Skin epidermis (tissue), 12 donors: ENCODE data around the gene TMEM182.

ENCODE experiments used
- H3K27ac ChIP-seq, 21 experiments: fragments of 200-600 bp; sonication (generic) in 11 of 21; one replicate each; pipeline ENCODE4 v1.5.0; 2020; ENCODE audit warnings: mild to moderate bottlenecking in 3 of 21, inconsistent platforms in 2 of 21, moderate library complexity in 2 of 21
- H3K4me3 ChIP-seq, 7 experiments: fragments of 200-600 bp; sonication (generic) in 2 of 7; one replicate each; pipeline ENCODE4 v1.5.0; 2020; ENCODE audit warnings: inconsistent platforms in 2 of 7, mild to moderate bottlenecking in 2 of 7, moderate library complexity in 1 of 7

TMEM182 gene

DNA sequence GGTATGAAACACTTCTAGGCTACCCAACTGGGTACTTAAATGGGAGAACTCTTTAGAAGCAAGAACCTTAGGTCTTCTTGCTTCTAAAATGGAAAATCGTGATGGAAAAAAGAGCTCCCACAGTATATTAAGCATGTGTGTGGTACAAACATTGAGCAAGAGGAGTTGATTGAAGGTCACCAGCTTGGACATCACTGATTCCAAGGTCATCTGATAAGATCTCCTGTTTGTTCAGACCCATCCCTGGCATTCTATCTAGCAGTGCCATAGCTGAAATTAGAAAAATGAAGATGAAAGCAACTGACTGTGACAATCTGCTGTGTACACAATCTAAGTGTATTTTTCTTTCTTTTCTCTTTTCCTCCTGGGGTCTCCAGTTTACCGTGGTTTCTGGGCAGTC lies 35.7 kb downstream of the TMEM182 start:
- Histone ChIP-seq H3K27ac (no peak overlapping the region), H3K4me3 (no peak overlapping the region)

DNA sequence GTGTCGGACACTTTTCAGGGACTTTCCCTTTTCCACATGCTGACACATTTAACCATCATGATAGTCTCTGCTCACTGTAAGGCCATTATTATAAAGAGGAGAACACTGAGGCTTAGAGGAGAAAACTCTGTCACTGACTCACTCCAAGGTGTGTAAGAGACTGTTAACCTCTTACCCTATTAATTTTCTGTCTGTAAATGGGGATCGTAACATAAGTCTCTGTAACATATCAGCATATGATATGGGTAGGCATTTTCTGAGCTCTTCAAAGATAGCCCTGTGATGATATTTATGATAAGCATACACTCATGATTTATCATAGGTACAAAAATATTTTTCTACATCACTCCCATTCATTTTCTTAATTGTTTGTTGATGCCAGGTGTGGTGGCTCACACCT lies 36.4 kb downstream of the TMEM182 start:
- H3K4me3 ChIP-seq, result no peak overlapping the region
- no peak overlapping the region for H3K27ac ChIP-seq

DNA sequence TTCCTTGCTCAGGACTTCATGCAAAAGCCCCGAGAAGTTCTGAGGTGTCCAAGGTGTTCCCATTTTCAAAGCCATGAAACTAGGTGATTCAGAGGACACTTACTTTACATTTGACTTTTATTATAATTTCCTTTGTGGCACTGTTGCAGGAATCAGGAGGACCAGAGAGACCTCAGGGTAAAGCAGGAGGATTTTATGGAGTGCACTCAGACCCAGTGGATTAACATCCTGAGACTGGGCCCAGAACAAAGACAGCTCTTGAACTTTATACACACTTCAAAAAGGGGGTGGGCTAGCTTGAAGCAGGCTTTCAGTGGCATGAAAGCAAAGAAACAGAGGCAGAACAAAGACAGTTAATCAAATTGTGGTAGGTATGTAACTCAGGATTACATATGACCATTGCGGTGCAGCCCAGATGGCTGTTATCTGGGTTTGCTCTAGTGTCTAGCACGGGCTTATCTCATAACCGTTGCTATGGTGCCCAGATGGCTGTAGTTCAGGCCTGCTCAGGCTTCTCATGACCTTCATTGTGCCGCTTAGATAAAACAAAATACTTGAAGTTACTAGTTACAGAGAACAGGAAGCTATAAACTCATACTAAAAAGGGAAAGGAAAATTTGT lies 39.4 kb downstream of the TMEM182 start:
- Histone ChIP-seq H3K4me3 (no peak overlapping the region), H3K27ac (no peak overlapping the region)

DNA sequence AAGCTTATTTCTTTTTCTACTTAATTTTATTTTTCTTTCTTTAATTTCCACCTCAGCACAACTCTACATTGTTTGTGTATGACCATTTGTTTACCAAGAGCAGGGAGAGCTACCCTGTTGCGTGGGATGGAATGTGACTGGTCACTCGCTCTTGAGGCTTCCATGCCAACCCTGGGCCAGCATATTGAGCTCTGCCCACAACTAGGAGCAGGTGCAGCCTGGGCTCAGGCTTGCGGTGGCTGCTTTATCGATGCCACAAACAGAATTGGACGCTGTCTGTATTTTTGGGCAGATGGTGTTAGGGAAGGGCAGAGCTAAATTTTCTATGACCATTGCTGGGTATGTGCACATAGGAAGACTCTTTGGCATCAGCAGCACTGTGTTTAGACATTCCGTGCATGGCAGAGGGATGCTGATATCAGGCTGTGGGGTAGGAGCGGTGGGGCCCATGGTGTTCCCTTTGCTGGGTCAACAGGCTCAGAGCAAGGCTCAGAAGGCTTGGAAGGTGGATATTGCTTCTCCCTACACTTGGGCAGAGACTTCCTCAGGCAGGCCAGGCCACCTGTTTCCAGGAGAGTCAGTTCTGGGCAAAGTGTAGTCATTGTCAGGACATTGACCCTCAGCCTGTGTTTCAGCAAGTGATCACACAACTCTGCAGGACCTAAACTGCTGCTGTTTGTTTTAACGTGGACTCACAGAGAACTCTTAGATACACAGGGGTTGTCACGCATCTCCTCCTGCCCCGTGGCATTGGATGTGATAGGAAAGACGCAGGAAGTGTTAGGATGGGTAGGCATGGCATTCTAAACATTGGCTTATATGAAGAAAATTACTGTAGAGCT lies 40.2 kb downstream of the TMEM182 start:
- no peak overlapping the region for H3K4me3 ChIP-seq
- H3K27ac ChIP-seq, result no peak overlapping the region

DNA sequence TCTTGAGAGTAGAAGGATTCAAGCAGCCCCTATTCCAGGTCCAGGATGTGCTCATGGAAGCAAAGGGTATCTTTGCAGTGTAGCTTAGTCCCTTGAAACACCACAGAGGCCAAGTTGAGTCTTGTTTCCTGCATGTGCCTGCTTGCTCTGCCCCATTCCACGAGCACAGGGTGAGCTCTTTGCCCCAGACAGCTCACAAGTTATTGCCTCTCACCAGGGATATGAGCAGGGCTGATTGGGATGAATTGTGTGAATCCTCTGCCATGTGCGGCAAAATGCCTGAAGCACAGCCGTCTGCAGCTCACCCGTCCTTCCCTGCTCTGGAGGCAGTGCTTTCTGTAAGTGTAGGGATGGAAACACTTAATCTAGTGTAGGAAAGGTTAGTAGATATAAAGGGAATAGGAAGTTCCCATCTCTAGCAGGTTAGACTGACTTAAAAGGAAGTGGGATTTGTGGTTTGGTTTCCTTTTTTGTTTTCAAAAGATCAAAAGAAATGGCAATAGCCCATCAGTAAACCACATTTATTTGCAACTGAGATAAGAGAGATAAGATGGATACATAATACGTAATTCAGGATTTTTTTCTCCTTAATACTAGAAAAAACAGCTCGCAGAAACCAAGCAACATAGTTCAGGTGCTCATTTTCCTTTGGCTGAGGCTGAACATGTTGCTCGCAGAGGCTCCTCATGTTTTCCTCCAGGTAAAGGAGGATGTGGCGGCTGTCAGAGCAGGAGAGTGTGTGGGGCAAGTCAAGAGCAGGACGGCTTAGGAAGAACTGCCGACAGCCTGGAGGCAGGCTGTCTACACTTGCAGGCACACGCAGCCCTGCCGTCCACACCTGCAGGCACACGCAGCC lies 41.4 kb downstream of the TMEM182 start:
- no peak overlapping the region for H3K4me3 ChIP-seq
- H3K27ac ChIP-seq, result no peak overlapping the region

DNA sequence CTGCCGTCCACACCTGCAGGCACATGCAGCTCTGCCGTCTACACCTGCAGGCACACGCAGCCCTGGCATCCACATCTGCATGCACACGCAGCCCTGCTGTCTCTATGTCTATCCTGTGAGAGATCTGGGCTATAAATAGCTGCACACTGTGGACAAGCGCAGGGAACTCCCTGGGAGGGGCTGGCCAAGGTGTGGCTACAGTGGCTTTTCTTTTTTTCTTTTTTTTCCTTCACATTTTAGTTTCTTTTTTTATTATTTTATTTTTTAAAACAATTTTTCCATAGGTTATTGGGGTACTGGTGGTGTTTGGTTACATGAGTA lies 42.0 kb downstream of the TMEM182 start:
- Histone ChIP-seq H3K27ac (no peak overlapping the region), H3K4me3 (no peak overlapping the region)

DNA sequence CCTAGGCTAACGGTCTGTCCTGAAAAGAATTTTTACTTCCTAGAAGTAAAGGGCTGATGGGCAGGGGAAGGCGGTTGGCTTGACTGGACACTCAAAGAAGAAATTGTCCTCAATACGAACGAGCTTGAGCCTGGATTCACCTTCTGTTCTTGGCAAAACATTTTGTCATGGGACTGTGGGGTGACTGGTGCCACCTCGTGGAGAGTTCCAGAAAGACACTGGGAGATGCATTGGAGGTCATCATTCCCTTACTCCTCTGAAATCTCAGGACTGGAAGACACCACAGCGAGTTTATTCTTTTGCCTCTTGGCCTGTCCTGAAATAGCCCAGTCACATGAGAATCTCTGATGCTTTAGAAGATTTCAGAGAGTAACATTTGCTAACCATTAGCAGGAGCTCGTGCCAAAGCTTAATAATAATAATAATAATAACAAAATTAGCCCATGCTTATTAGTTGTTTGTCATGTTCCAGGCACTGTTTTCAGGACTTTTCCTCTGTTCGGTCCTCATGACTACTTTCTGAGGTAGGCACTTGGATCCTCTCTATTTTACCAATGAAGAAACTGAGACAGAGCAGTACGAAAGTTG lies 44.5 kb downstream of the TMEM182 start:
- H3K27ac ChIP-seq, result no peak overlapping the region
- H3K4me3 ChIP-seq, result no peak overlapping the region

DNA sequence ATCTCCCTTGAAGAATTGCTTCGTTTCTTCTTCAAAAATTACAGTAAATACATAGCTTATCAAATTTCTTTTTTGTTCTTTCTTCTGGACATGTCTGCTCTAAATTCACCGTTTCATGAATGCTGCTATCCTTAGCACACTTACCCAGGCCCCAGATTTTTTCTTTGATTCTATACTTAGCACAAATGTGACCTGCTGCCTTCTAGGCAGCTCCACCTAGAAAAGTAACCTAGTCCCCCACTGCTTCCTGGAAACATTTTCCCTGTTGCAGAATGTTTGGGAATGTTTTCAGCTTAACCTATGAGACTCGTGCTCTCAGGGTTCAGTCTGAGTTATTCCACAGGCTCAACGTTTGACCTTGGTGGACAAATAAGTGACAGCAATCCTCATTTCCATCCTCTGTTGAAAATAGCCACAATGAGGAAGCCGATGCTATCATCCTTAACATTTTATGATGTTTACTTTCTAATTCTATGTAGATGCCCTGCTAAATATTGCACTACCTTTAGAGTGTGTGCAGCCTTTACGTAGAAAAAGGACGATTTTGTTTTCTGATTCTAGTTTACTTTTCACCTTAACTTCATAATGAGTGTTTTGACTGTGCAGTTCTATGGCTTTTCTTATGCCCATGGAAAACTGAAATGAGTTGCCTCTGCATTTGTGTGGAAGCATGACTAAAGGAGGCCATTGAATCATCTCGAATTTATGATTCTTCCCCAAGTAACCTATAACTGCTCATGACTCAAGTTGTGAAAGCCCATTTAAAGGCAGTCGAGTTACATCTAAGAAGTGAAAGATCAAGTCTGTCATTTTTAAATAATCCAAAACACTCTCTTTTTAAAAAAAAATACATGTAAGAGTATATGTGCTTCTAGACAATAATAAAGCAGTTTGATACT lies 47.7 kb downstream of the TMEM182 start:
- no peak overlapping the region for H3K4me3 ChIP-seq
- no peak overlapping the region for H3K27ac ChIP-seq

DNA sequence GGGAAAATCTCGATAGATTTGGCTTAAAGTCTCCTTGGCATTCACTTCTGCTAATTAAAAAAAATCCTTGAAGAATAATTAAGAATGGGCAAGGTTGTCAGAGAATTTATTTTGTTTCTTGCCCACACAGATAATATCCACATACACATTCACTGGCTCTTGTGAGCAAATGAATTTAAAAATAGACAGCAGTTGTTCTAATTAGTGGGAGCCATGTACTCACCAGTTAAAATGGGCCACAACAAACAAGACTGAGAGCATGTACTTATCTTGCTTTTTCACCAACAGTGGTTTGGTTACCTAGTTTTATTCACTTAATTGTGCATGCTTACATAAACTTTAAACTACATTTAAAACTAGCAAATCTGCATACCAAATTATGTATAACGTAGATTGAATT lies 53.5 kb downstream of the TMEM182 start:
- Histone ChIP-seq H3K27ac (no peak overlapping the region), H3K4me3 (no peak overlapping the region)

DNA sequence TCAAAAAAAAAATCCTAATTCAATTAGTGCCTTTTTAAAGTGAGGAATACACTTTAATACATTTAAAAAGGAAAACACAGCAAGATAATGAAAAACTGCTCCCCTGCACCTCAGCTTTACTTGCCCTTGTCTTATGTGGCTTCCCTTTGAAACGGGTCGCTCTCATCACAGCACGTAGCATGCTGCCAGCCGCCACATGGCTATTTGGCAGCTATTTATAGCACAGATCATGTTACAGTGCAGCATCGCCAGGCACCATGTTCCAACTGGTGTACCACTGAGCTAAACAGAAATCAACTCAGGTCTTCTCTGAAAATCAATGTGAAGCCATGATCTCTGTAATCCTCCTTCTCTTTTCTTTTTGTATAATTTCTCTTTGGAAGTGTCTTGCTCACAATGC lies 65.1 kb downstream of the TMEM182 start:
- no peak overlapping the region for H3K4me3 ChIP-seq
- no peak overlapping the region for H3K27ac ChIP-seq

DNA sequence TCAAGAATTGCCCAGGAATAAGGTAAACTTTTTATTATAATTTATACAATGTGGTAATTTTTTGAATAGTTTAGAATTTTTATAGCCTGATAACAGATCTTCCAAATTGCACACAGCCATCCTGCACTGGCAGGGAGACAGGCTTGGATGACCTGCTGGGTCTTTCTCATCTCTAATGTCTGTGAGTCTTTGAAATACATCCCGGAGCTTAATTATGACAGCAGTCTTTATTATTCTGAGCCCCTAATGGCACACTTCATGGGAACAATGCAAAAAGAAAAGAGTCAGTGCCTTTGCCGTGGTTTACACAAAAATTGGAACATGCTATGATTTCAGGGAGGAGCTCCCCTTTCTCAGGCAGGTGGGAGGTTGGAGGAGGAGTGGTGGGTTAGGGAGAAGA lies 71.0 kb downstream of the TMEM182 start:
- H3K27ac ChIP-seq, result no peak overlapping the region
- no peak overlapping the region for H3K4me3 ChIP-seq

DNA sequence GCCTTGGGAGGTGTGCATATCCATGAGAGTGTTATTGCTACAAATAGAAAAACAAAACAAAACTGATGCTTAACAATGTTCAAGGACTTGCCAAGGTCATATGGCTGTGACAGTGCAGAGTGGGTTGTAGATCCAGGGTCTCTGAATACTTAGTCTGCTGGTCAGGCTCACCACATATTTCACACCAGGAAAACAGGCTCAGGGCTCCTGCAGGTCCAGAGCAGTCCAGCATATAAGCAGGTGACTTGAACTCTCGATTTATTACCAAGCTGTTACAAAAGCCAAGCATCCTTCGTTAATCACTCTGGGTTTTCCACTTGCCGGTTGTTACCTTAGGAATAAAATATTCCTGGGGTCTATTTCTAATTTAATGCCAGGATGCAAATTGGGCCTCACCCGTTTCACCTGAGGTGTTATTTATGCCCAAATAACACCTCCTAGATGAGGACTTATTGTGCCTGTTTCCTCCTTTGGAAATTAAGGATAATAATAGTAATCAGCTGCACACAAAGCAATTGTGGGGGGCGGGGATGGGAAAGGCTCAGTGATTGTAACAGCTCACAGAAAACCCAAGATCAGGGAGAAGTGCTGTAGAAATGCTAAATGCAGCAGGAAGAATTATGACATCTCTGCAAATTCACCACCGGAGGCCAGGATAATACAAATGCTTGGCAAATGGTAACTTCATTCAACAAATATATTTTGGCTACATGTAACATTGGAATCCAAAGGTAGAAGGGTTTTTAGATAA lies 72.9 kb downstream of the TMEM182 start:
- H3K27ac ChIP-seq, result no peak overlapping the region
- H3K4me3 ChIP-seq, result no peak overlapping the region

DNA sequence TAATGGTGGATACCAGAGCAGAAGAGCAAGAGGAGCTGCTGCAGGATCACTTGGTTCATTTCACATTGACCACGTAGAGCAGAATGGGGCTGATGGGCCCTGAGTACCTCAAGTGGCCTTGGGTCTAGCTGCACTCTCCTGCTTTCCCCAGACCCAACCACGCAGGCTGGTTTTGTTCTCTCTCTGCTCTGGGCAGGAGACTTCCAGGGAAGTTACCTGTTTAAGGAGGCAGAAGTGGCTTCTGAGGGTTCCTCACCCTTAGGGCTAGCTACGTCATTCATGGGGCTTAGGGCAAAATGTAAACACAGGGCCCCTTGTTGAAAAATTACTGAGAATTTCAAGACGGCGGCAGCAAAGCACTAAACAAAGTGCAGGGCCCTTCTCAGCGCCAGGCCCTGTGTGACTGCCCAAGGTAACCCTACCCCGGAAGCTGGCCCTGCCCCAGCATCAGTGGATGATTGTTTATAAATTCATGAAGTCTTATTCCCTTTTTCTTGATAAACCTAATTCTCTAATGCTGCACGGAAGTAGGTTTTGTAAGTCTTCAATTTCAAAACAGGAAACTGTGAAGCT lies 75.9 kb downstream of the TMEM182 start:
- no peak overlapping the region for H3K27ac ChIP-seq

DNA sequence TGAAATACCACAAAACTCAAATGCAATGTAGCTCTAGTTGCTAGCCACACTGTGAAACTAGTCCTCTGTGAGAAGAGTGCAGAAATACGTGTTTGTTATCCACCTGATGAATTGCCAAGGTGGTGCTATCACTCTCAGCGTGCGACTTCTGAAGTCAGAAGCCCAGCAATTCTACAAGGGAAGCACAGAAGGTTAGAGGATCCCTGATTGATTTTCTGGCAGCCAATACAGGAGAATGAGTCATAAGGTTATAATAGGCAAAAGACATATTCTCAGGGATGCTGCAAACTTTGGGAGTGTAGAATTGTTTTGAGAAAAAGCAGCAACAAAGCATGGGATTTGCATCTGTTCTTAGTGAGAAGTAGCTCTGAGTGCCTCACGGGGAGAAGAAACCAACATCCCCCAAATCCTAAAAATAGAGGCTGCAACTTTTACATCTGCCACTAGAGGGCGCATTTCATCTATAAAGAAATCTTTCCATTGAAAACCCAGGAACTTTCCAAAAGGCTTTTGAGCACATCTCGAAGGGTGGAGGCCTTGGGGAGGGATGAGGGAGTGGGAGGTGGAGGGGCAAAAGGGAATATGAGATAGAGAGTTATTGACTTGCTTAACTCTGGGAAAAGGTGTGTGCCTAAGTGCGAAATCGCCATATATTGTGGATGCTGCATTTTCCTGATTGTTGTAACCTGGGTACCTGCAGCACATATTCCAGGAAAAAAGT lies 78.0 kb downstream of the TMEM182 start:
- Histone ChIP-seq H3K4me3 (no peak overlapping the region), H3K27ac (no peak overlapping the region)

More for the DNA sequence above, 75.9 kb downstream of the TMEM182 start:
- no peak overlapping the region for H3K4me3 ChIP-seq

DNA sequence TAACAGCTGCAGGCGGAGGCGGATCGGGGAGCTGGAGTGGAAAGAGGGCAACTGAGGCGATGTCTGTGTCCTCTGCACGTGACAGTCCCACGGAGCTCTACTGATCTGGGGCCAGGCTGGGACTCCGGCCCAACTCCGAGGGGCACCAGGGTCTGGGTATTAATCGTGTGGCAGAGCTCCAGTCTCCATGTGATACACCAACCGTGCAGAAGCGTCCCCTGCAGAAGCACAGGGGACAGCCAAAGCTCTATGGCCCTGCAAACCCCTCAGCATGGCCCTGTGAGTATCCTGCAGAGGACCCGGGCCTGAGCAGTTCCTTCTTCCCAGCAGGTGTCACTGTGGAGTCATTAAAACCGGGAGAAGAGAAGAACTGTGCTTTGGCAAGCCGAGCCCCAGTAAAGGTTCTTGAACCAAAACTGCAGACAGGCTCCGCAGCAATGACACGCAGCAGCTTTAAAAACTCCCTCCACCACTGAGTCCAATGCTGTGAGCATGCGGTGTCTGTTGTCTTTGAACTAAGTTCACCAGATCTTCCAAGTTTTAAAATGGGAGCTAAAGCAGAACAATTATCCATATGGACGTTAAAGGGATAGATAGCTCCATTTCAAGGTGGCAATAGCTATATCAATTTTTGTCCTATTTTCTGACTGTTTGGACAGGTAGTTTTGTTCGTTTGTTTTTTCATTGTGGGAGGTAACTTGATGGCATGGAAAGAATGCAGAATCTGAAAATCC lies 79.4 kb downstream of the TMEM182 start:
- Histone ChIP-seq H3K4me3 (no peak overlapping the region), H3K27ac (no peak overlapping the region)

DNA sequence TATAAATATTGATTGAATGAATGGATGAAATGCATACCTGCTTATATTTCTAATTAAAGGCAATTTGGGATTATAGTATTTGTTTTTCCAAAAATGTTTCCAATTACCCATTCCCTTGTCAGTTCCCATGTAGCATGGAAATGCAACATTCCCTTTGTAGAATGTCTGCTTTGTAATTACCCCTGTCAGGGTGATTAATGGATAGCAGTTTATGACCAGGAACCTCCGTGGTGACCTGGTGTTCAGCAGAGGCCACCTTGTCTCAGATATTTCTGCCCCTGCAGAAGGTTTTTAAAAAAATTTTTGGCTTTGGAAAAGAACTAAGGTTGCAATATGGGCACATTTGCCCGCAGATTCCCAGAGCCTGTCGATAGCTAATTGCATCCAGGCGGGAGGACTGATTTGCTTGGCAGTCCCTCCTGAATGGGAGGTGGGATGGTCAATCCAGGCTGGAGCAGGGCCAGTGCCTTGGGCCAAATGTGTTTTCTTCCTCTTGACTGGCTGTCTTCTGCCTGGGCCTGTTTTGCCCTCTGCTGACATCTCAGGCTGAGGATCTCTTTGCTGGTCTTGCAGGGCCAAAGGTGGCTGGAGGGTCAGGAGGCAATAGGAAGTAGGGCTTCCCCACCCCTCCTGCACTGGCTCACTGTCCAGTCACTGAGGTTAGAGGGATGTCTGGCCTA lies 82.1 kb downstream of the TMEM182 start:
- no peak overlapping the region for H3K4me3 ChIP-seq
- no peak overlapping the region for H3K27ac ChIP-seq

DNA sequence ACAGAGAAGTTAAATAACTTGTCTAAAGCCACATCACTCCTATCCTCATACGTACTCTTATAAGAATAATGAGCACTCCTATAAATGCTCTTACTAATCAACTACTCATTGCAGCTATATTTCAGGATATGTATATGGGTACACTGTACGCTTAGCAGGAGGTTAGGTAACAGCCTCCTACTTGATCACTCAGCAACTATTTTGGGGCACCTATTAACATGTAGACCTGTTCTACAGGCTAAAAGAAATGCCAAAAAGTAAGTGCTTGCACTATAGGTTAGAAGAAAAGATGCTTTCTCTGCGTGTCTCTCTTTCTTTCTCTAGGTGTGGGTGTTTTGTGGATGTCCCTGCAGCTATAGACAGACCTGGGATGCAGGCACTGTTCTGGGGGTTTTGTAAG lies 83.1 kb downstream of the TMEM182 start:
- Histone ChIP-seq H3K27ac (no peak overlapping the region), H3K4me3 (no peak overlapping the region)
